Neural crest cell (in vitro differentiated cells): ENCODE data around the gene CCDC177. TPM values are rescaled to one million over a fixed set of nuclear protein-coding genes. Genes with fewer than 3 reads are reported as not detected.

Experiments used
- DNase-seq: peaks from one replicate; pipeline ENCODE4 v3.0.0; 2021; ENCODE audit warnings: low read depth, mixed read lengths, low spot score
- H3K27ac Mint-ChIP-seq: one replicate; pipeline ENCODE4 v1.8.0; 2021; ENCODE audit warnings: mild to moderate bottlenecking, mixed read lengths; ENCODE audit not compliant: unreplicated experiment
- H3K27me3 Mint-ChIP-seq: 2 replicates; pipeline ENCODE4 v1.8.0; 2021; ENCODE audit warnings: low read depth, mild to moderate bottlenecking, mixed read lengths
- H3K36me3 Mint-ChIP-seq: 2 replicates; pipeline ENCODE4 v1.8.0; 2021; ENCODE audit warnings: low read depth, mild to moderate bottlenecking, mixed read lengths
- H3K4me1 Mint-ChIP-seq: 2 replicates; pipeline ENCODE4 v1.8.0; 2021; ENCODE audit warnings: mixed read lengths
- H3K4me3 Mint-ChIP-seq: one replicate; pipeline ENCODE4 v1.8.0; 2021; ENCODE audit warnings: mild to moderate bottlenecking, mixed read lengths
- H3K9me3 Mint-ChIP-seq: 2 replicates; pipeline ENCODE4 v1.8.0; 2021; ENCODE audit warnings: mixed read lengths
- total RNA-seq: library from RNA; stranded (reverse); gene quantifications from 2 replicates; pipeline ENCODE4 v1.2.1, GENCODE V29; 2021
- TF ChIP-seq, protein P1 (sequence below): fragments of 200-600 bp; sonication (generic); conservative IDR thresholded peaks from 2 replicates; pipeline ENCODE4 v1.5.0; 2021; ENCODE audit warnings: antibody characterized with exemption, mild to moderate bottlenecking

CCDC177 gene
- total RNA-seq, 1 donor from 2014 or later = 7.7 TPM

DNA sequence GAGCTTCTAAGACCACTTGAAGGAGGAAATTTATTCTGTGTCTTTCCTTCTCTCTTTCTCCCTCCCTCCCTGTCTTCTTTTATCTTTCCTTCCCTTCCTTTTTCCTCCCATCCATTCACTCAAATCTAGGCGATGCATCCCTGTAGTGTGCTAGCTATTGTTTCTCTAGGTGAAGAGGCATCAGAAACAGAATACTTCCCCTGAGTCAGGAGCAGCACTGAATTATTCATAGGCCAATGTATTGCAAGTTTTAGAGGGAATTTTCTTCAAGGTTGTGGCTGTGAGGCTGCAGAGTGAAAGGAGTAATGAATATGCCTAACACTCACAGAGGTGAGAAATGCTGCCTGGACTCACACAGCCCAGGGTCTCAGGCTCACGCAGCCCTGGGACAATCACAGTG is 23.2 kb downstream of the CCDC177 start:
- TF ChIP-seq, protein P1, sequence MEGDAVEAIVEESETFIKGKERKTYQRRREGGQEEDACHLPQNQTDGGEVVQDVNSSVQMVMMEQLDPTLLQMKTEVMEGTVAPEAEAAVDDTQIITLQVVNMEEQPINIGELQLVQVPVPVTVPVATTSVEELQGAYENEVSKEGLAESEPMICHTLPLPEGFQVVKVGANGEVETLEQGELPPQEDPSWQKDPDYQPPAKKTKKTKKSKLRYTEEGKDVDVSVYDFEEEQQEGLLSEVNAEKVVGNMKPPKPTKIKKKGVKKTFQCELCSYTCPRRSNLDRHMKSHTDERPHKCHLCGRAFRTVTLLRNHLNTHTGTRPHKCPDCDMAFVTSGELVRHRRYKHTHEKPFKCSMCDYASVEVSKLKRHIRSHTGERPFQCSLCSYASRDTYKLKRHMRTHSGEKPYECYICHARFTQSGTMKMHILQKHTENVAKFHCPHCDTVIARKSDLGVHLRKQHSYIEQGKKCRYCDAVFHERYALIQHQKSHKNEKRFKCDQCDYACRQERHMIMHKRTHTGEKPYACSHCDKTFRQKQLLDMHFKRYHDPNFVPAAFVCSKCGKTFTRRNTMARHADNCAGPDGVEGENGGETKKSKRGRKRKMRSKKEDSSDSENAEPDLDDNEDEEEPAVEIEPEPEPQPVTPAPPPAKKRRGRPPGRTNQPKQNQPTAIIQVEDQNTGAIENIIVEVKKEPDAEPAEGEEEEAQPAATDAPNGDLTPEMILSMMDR = no peak
- no peaks in the 10 kb centered on the region for H3K36me3 Mint-ChIP-seq
- H3K9me3 Mint-ChIP-seq = peaks cover 3% of the 10 kb centered on the region
- DNase-seq = no peak
- peaks cover 3% of the 10 kb centered on the region for H3K27me3 Mint-ChIP-seq
- no peak overlapping the region for H3K4me3 Mint-ChIP-seq
- H3K4me1 Mint-ChIP-seq = peaks cover 16% of the 10 kb centered on the region
- H3K27ac Mint-ChIP-seq = no peak overlapping the region

DNA sequence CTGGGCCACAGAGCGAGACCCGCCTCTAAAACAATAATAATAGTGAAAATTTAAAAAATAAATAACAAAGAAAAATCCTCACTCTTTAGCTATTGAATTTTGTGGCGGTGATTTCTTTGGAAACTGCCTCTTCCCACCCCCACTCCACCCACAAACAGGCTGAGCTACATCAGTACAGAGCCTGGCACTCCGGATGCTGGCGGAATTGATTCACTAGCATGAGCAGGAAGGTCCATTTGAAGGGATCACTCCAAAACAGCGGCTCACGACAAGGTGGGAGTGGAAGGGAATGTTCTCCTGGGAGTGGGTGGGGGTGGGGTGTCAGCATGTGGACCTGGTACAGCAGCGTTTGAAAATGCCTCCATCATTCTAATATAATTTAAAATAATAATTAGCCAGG is 26.1 kb downstream of the CCDC177 start:
- H3K9me3 Mint-ChIP-seq = peaks cover 3% of the 10 kb centered on the region
- DNase-seq = no peak
- TF ChIP-seq, protein P1 = no peak
- H3K36me3 Mint-ChIP-seq = no peaks in the 10 kb centered on the region
- peaks cover 26% of the 10 kb centered on the region for H3K4me1 Mint-ChIP-seq
- no peak overlapping the region for H3K27ac Mint-ChIP-seq
- no peak overlapping the region for H3K4me3 Mint-ChIP-seq
- H3K27me3 Mint-ChIP-seq = peaks cover 4% of the 10 kb centered on the region

DNA sequence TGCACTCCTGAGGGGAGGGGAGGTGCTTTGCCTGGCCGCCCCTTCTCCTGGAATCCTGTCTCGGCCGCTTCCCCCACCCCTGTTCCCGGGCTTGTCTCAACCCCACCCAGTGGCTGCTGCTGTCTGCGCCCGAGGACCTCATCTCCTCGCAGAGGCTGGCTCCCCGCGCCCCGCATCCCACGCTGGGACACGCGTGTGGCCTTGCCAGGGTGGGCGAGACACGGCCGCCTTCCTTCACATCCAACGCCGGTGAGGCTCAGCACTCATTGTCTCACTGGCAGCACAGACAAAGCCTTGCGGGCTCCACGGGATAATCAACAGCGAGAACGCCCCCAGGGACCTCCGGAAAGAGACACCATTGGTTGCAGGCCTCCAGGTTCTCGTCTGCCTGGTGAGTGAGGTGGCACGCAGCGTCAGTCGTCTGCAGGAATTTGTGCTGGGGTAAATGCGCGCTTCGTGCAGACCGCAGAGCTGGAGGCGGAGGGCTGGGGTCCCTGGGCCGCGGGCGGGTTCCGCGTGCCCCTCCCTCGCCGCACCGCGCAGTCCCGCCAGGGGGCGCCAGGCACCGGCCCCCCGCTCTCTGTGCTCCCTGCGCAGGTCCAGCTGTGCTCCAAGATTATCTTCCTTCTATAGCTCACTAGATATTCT is 26.8 kb downstream of the CCDC177 start:
- H3K9me3 Mint-ChIP-seq = no peaks in the 10 kb centered on the region
- TF ChIP-seq, protein P1 = peak; percentile 89
- H3K36me3 Mint-ChIP-seq = no peaks in the 10 kb centered on the region
- peaks cover 3% of the 10 kb centered on the region for H3K27me3 Mint-ChIP-seq
- H3K4me3 Mint-ChIP-seq = peak overlapping the region; percentile 81
- H3K4me1 Mint-ChIP-seq = peaks cover 30% of the 10 kb centered on the region
- H3K27ac Mint-ChIP-seq = peak overlapping the region; percentile 60
- DNase-seq = peak; percentile 75

DNA sequence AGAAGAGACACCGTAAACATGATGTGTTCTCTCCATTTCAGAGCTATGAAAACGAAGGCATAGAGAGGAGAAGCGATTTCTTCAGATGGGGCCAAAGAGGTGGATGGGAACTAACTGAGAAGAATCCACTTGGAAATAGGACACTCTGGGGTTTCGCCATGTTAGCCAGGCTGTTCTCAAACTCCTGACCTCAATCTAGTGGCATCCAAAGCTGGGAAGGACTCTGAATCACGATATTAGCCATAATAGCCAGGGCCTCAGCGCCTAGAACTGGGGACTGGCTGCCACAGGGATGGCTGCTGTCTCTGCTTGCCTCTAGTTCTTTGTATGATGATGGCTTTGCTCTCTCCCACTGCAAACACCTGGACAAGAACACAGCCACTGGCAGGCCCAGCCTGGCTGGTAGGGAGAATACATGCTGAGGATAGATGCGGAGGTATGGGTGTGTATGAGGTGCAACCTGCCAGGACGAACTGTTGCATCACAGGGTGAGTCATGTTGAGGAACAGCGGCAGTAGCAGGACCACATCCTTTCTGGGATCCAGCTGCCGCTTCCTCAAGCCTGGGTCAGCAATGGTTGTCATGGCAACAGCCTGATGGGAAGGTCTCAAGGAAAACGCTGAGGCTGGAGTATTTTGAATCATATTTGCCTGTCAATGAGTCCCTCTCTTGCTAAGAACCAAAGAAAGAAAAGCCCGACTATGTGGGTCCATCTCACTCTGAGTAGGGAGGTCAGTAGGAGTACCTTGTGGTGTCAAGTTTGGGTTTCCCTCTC is 31.1 kb downstream of the CCDC177 start:
- H3K9me3 Mint-ChIP-seq = no peaks in the 10 kb centered on the region

DNA sequence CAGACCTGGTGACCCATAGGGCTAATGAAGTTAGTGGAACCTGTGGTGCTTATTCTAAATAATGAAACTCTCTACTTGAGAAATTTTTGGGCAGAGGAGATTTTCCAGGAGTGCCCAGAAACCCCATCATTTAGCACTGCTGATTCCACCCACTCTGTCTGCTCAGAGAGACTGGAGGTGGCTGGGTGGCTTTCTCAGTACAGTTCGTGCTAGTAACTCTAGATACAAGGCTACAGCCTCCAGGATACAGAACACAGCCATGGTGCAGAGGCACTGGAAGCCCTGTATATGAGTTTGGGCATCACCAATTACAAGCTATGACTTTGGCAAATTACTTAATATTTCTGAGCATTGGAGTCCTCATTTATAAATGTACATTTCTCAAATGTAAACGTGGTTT is 32.4 kb downstream of the CCDC177 start:
- Mint-ChIP-seq H3K27ac (no peak overlapping the region), H3K36me3 (no peaks in the 10 kb centered on the region), H3K9me3 (no peaks in the 10 kb centered on the region), H3K4me3 (no peak overlapping the region), H3K27me3 (peaks cover 3% of the 10 kb centered on the region), H3K4me1 (peaks cover 14% of the 10 kb centered on the region)
- TF ChIP-seq, protein P1 = no peak
- DNase-seq = no peak

More for the DNA sequence above, 31.1 kb downstream of the CCDC177 start:
- Mint-ChIP-seq H3K36me3 (no peaks in the 10 kb centered on the region), H3K27ac (peak overlapping the region; percentile 9), H3K4me1 (peaks cover 19% of the 10 kb centered on the region), H3K27me3 (peaks cover 3% of the 10 kb centered on the region), H3K4me3 (no peak overlapping the region)
- DNase-seq = peak; percentile 14
- TF ChIP-seq, protein P1 = no peak
